A204.1 (cell line): ENCODE data around the gene RASA3.

ENCODE experiments used
- FAIRE-seq: peaks from 2 replicates; lab custom pipeline; 2012; peaks lifted over from hg19 to GRCh38; lab: Jason Lieb, UNC

RASA3 gene

DNA sequence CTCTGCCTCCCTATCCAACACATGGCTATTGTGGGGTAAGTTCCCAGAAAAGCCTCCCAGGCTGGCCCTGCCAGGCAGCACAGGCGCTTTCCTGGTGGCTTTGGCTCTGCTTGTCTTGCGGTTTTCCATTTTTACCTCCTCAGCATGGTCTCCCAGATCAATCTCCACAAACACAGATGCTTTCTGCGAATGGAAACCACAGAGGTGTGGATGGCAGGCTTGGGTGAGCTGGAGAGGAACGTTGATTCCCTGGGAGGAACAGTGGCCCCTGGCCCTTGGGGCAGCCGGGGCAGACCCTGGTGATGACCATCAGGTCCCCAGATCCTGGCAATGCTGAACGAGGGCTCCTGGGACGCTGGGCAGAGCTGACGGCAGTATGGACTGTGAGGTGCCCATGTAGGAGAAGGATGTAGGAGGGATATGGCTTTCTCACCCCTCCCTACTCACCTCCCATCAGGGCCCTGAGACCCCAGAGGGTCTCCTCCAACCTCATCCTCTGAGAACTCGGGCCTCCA is 165.2 kb downstream of the RASA3 start:
- no peak for FAIRE-seq

DNA sequence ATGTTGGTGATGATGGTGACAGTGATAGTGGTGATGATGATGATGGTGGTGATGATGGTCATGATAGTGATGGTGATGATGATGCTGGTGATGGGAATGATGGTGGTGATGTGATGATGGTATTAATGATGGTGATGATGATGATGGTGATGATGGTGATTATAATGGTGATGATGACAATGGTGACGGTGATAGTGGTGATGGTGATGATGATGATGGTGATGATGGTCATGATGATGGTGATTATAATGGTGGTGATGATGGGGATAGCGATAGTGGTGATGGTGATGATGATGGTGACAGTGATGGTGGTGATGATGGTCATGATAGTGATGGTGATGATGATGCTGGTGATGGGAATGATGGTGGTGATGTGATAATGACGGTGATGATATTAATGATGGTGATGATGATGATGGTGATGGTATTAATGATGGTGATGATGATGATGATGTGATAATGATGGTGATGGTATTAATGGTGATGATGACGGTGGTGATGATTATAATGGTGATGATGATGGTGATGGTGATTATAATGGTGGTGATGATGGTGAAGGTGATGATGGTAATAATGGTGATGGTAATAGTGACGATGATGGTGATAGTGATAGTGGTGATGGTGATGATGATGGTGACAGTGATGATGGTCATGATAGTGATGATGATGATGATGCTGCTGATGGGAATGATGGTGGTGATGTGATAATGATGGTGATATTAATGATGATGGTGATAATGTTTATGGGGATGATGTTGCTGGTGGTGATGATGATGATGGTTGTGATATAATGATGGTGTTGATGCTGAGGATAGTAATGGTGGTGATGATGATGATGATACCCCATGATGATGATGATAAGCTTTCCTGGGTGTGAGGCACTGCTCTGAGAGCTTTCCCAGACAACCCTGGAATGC is 166.2 kb downstream of the RASA3 start:
- no peak for FAIRE-seq

DNA sequence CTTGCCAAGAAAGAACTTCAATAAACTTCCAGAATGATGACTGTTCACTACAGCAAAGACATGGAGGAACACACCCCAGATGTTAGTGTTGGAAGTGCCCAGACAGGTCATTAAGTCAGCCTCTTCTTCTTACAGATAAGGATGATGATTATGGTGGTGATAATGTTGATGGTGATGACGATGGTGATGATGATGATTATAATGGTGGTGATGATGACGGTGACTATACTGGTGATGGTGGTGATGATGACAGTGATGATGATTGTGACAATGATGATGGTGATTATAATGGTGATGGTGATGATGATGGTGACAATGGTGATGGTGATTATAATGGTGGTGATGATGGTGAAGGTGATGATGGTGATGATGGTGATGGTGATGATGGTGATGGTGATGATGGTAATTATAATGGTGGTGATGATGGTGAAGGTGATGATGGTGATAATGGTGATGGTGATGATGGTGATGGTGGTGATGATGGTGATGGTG is 167.0 kb downstream of the RASA3 start:
- no peak for FAIRE-seq

DNA sequence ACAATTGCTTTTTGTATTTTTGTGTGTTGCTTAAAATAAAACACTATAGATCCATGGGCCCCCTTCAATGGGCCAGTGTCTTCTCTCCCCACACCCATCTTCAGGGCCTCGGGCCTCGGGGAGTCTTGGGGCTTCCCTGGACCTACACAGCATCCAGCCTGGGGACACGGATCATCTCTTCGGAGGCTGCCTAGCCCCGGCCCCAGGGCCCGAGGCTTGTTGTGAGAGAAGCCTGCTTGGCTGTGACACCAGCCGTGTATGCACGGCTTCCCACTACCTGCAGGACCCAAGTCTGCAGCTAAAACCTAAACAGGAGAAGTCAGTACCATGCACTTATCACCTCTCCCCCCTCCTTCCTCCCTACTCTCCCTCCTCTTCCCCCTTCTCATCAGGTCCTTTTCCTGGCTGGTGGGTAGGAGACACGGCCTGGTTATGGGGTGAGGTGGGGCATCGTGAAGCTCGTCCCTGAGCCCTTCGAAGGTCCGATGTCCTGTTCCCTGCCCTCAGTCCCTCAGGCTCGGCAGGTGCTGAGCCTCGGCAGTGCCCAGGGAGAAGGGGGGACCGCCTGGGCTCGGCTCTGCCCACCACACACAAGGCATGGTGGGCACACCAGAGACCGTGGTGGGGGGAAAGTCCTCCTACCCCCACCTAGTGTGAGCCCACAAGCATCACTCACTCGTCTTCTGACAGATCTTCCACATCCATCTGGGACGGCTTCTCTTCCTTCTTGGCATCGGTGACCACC is 168.0 kb downstream of the RASA3 start:
- no peak for FAIRE-seq

DNA sequence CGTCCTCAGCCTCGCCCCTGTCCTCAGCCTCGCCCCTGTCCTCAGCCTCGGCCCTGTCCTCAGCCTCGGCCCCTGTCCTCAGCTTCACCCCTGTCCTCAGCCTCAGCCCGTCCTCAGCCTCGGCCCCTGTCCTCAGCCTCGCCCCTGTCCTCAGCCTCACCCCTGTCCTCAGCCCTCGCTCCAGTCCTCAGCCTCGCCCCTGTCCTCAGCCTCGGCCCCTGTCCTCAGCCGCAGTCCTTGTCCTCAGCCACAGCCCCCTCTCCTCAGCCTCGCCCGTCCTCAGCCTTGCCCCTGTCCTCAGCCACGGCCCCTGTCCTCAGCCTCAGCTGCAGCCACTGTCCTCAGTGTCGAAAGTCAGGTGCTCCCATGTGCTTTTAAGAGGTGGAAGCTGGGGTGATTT is 169.0 kb downstream of the RASA3 start:
- FAIRE-seq: no peak

- no peak for FAIRE-seq
Observed at GRCh38 chr13:113962975-113963374, 169.4 kb downstream of the RASA3 start.

- FAIRE-seq: no peak
Observed at GRCh38 chr13:113962386-113962785, 170.0 kb downstream of the RASA3 start.

- no peak for FAIRE-seq
Observed at GRCh38 chr13:113960276-113960948, 172.0 kb downstream of the RASA3 start.

DNA sequence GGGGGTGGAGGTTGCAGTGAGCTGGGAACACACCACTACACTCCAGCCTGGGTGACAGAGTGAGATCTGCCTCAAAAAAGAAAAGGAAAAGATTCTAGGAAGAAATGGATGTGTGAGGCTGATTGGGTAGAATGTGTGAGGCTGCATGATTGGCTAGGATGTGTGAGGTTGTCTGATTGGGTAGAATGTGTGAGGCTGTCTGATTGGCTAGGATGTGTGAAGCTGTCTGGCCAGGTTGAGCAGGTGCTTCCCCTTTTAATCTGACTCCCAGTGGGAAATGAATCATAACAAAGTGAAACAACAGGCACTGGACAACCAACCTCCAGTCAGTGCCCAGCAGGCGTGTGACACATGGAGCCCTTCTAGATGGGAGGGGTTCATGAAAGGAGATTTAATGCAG is 173.2 kb downstream of the RASA3 start:
- FAIRE-seq: no peak

DNA sequence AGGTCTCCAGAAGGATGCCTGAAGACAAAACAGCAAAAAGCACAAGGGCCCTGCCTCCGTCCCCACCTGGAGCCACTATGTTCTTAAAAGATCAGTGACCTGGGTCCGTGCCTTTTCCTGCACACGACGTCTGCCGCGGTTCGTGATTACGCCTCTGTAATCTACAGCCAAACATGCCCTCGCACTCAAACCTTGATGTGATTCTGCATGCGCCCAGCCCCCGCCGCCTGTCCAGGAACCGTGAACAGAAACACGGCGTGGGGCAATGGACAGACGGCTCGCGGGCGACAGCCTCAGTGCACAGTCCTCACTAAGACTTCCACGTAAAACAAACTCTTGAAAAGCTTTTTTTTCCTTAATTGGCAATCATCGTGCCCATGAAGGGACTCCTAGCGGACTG is 174.1 kb downstream of the RASA3 start:
- FAIRE-seq: no peak

DNA sequence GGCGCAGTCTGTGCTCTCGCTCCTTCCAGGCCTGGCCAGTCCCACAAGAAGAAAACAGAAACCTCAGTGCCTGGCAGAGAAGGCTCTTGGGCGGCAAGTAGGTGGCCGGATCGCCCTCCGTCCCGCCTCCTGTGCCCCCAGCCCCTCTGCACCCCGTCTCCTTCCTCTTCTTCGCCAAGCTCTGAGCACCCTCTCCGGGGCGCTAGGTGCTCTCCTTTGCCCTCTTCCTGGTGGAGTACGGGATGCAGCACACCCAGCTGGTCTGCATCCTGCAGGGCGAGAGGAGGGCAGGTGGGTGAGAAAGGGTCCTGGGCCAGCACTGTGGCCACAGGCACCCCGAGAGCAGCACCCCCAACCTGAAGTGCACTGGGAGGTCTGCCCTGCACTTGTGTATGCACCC is 175.9 kb downstream of the RASA3 start:
- FAIRE-seq: no peak

DNA sequence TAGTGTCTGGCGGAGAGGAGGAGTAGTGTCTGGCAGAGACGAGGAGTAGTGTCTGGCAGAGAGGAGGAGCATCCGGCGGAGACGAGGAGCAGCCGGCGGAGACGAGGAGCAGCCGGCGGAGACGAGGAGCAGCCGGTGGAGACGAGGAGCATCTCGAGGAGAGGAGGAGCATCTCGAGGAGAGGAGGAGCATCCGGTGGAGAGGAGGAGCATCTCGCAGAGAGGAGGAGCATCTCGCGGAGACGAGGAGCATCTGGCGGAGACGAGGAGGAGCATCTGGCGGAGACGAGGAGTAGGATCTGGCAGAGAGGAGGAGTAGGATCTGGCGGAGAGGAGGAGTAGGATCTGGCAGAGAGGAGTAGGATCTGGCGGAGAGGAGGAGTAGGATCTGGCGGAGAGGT is 176.7 kb downstream of the RASA3 start:
- no peak for FAIRE-seq

DNA sequence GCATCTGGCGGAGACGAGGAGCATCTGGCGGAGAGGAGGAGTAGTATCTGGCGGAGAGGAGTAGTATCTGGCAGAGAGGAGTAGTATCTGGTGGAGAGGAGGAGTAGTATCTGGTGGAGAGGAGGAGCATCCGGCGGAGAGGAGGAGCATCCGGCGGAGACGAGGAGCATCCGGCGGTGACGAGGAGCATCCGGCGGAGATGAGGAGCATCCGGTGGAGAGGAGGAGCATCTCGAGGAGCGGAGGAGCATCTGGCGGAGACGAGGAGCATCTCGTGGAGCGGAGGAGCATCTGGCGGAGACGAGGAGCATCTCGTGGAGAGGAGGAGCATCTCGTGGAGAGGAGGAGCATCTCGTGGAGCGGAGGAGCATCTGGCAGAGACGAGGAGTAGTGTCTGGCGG is 177.2 kb downstream of the RASA3 start:
- no peak for FAIRE-seq

GRCh38 chr13:113954046-113954835 is 178.2 kb downstream of the RASA3 start:
- no peak for FAIRE-seq

DNA sequence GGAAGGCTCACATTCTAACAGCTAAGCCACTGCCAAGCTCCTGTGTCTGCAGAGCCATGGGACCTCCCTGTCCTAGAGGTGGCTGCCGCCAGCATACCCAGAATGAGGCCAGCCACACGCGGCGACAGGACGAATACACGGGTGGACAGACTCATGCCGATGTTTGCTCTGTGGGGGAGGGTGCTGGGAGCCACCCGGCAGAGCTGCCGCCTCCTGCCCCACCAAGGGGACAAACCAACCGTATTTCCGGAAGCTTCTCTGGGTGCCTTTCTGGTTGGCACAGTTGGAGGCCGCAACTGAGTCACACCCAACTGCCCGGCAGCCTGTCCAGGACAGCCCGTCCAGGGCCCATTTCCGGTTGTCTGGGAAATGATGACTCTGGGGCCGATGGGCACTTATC is 178.9 kb downstream of the RASA3 start:
- FAIRE-seq: no peak

- FAIRE-seq: no peak
Observed at GRCh38 chr13:113952983-113953520, 179.4 kb downstream of the RASA3 start.

GRCh38 chr13:113952151-113952982 is 180.1 kb downstream of the RASA3 start:
- no peak for FAIRE-seq

DNA sequence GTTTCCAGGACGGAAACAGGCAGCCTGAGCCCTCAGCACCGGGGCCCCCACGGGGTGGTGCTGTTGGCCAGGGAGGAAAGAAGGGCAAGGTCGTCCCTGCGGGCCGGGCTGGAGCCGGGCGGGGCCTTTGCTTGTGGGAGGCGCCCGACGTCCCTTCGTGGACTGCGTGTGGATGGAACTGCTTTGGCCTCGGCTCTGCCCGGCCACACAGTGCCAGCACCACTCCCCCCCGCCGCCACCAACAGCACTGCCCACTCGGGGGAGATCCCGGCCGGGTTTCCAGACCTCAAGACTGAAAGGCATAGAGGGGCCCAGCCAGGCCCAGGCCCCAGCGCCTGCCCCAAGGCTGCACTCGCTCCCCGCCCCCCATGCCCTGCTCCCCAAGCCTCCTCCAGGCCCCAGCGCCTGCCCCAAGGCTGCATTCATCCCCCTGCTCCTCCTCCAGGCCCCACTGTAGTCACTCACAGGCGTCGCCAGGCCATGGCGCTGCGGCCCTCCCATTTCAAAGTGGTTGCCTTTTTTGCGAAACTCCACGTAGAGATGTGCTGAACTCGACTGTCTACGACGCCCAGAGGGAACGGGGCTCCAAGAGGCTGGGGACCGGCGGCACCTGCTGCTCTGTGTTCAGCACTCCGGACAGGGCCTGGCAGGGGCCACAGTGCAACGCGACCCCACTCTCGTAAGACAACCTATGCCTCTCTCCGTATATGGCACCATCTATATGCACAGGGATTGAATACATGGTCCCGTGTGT is 181.0 kb downstream of the RASA3 start:
- no peak for FAIRE-seq

DNA sequence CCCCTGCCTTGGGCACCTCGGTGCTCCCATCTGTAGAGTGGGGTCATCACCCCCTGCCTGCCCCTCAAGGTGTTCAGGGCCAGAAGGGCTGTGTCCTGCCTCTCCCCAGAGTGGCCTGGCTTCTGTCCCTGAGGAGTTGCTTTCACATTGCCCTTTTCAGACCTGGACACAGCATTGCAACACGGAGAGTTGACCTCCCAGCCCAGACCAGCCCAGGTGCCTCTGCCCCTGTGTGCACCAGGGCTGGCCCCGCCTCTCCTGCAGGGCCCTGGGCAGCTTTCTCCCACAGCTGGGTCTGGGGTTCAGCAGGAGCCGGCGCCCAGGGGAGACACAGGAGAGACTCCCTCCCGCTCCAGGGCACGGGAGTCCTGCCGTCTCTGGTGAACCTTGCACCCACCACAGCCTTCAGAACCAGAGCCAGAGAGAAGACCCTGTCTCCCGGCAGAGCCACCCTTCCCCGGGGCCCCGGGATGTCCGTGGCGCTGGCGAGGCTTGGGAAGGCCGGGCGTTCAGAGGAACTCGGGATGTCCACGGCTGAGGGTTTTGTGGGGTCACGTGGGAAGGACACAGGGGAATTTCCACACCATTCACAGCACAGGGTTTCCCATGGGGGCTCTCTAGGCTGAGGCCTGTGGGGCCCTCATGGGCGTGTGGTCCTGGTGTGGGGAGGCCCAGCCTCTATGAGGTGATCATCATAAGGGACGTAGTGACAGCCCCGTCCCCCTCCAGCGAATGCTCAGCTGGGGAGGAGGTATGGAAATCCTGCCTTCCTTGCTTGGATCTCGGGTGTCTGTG is 181.8 kb downstream of the RASA3 start:
- no peak for FAIRE-seq
